Osteoblast (primary cell): ENCODE measurements around the gene GOSR1. TPM values are rescaled to one million over a fixed set of nuclear protein-coding genes. Genes with fewer than 3 reads are reported as not detected.
"Not testable (repeated sequence)": the region's sequence is repeated elsewhere in the genome, so short reads cannot be mapped to it uniquely, and the experiment has no call there.

Experiments used
- DNase-seq: peaks from one replicate; pipeline ENCODE4 v3.0.0; 2011; ENCODE audit warnings: low spot score, mixed read lengths; ENCODE audit not compliant: insufficient read length; ENCODE audit errors: missing footprints
- H2AFZ ChIP-seq: 2 replicates; pipeline ENCODE4 v1.6.0; 2011; ENCODE audit warnings: mild to moderate bottlenecking, low read length
- H3K27ac ChIP-seq: 2 replicates; pipeline ENCODE4 v1.5.1; 2011; ENCODE audit warnings: mild to moderate bottlenecking, low read depth, low read length, moderate library complexity
- H3K27me3 ChIP-seq: 2 replicates; pipeline ENCODE4 v1.6.0; 2012; ENCODE audit warnings: mild to moderate bottlenecking, control low read depth, inconsistent platforms, low read length, moderate library complexity; ENCODE audit not compliant: insufficient read depth
- H3K36me3 ChIP-seq: 2 replicates; pipeline ENCODE4 v1.5.1; 2011; ENCODE audit warnings: mild to moderate bottlenecking, low read length, control low read depth, moderate library complexity; ENCODE audit not compliant: insufficient read depth
- H3K4me1 ChIP-seq: 2 replicates; pipeline ENCODE4 v1.5.1; 2011; ENCODE audit warnings: mild to moderate bottlenecking, low read length, control low read depth, moderate library complexity; ENCODE audit not compliant: insufficient read depth
- H3K4me2 ChIP-seq: 2 replicates; pipeline ENCODE4 v1.6.0; 2011; ENCODE audit warnings: mild to moderate bottlenecking, low read length; ENCODE audit not compliant: insufficient read depth
- H3K4me3 ChIP-seq: fragments of 200-600 bp; sonication (generic); 3 replicates; pipeline ENCODE4 v1.5.1; 2012; ENCODE audit warnings: mild to moderate bottlenecking, low read length, inconsistent platforms; ENCODE audit not compliant: insufficient read depth
- H3K79me2 ChIP-seq: 2 replicates; pipeline ENCODE4 v1.6.0; 2012; ENCODE audit warnings: mild to moderate bottlenecking, low read length, control low read depth, inconsistent platforms; ENCODE audit not compliant: insufficient read depth
- H3K9me3 ChIP-seq: 2 replicates; pipeline ENCODE4 v1.5.1; 2011; ENCODE audit warnings: low read depth, low read length, control low read depth
- H4K20me1 ChIP-seq: 2 replicates; pipeline ENCODE4 v1.6.0; 2012; ENCODE audit warnings: mild to moderate bottlenecking, low read length, control low read depth; ENCODE audit not compliant: insufficient read depth
- total RNA-seq: library from RNA; depleted of rRNA; stranded (reverse); fragments of >200 nt; gene quantifications from 2 replicates; pipeline ENCODE4 v1.2.3, GENCODE V29; 2012
- TF ChIP-seq, protein P1 (sequence below): IDR thresholded peaks from 2 replicates; pipeline ENCODE4 v1.5.1; 2011; ENCODE audit warnings: mild to moderate bottlenecking, low read depth, low read length, moderate library complexity; ENCODE audit errors: extremely low read depth

The GOSR1 gene
- total RNA-seq, 1 donor: 29.3 TPM

DNA sequence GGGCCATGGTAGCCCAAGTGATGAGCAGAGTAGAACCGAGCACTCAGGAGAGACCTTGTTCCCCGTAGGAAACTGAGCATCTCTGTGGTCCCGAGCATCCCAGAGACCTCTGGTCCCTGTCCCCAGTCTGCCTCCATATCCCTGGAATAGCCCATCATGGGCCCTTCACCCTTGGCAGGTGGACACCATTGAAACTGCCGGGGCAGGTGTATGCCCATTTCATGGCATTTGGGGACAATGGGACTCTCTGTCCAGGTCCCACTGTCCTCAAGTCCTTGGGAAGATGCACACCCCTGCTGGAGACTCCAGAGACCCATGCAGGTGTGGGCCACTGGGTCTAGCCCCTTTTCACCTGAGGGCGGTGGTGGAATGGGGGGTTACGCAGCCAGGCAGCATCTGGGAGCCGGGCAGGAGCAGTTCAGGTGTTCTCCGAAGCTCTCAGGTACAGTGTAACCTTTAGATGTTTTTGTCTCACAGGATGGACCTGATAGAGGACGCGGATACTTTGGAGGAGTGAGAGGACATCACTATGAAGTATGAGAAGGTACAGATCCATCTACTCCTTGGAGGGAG, 75.9 kb downstream of the GOSR1 start:
- no peak overlapping the region for H2AFZ ChIP-seq
- no peaks in the 10 kb centered on the region for H3K79me2 ChIP-seq
- no peak overlapping the region for H3K4me3 ChIP-seq
- no peaks in the 10 kb centered on the region for H4K20me1 ChIP-seq
- TF ChIP-seq, protein P1, sequence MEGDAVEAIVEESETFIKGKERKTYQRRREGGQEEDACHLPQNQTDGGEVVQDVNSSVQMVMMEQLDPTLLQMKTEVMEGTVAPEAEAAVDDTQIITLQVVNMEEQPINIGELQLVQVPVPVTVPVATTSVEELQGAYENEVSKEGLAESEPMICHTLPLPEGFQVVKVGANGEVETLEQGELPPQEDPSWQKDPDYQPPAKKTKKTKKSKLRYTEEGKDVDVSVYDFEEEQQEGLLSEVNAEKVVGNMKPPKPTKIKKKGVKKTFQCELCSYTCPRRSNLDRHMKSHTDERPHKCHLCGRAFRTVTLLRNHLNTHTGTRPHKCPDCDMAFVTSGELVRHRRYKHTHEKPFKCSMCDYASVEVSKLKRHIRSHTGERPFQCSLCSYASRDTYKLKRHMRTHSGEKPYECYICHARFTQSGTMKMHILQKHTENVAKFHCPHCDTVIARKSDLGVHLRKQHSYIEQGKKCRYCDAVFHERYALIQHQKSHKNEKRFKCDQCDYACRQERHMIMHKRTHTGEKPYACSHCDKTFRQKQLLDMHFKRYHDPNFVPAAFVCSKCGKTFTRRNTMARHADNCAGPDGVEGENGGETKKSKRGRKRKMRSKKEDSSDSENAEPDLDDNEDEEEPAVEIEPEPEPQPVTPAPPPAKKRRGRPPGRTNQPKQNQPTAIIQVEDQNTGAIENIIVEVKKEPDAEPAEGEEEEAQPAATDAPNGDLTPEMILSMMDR: no peak
- H3K36me3 ChIP-seq: no peaks in the 10 kb centered on the region
- DNase-seq: no peak
- no peaks in the 10 kb centered on the region for H3K9me3 ChIP-seq
- H3K27ac ChIP-seq: no peak overlapping the region
- H3K4me1 ChIP-seq: peaks cover 8% of the 10 kb centered on the region
- H3K4me2 ChIP-seq: no peak overlapping the region
- no peaks in the 10 kb centered on the region for H3K27me3 ChIP-seq

DNA sequence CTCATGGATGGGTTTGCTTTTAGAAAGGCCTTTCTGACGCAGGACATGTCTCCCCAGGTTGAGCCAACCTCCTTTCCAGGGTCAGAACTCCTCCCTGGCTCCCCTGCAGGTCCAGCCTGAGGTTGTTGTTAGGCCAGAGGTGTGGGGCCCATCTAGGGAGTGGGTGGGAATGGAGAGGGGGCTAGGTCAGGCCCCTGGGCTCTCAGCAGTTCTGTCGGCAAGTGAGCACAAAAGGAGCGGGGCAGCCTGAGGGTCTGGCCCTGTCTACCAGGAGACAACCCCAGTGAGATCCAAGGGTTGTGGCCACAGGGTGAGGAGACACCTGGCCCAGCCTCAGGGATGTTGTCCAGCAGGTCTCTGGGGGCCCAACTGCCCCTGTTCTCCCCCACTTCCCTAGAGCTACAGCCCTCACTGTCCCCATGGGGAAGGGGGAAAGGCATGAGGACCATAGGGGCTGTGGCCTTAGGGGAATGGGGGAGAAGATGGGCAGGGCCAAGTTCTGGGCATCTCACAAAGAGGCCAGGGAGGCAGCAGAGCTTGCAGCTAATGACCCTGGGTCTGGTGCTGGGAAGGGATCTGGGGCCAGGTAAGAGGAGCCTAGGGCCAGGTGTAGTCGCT, 76.7 kb downstream of the GOSR1 start:
- not testable (repeated sequence) for H3K79me2 ChIP-seq, H3K36me3 ChIP-seq, H3K9me3 ChIP-seq, H3K4me3 ChIP-seq, H3K27me3 ChIP-seq, H3K4me2 ChIP-seq, DNase-seq, H2AFZ ChIP-seq, H3K27ac ChIP-seq, H4K20me1 ChIP-seq, H3K4me1 ChIP-seq

DNA sequence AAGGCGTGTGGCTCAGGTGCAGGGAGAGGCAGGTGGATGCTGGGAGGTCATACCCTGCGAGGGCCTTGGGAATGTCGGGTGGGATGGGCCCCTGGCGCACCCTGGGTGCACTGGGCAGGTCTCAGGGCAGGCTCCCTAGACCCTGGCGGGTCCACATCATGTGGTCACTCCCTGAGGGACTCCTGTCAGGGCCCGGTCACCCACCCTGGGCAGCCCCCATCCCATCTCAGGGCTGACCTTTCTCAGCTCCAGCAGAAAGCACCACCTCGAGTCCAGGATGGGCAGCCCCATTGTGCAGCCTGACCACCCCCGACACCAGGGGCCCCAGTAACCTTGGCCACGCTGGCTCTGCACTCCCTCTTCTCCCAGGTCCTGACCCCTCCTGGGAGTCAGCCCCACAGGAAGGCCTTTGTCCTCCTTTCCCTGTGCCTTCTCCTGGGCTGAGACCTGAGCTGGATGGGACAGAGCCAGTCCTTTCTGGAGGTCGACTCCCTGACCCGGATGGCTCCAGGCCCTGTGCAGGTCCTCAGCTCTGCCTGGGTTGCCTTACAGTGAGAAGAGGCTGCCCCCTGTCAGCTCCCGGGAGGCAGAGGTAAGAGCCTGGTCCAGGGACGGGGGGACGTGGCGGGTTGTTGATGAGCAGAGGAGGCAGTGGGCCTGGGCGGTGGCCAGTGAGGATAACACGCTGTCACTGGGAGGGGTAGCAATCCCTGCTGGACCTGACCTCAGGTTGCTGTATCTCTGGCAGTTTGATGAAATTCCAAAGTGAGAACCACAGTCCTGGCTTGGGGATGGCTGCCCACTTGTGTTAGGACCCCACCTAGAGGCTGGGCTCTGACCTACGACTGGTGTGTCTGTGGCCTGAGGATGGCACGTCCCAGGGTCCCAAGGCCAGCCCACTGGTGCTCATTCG, 77.9 kb downstream of the GOSR1 start:
- Histone ChIP-seq H3K36me3 (no peaks in the 10 kb centered on the region), H3K4me3 (no peak overlapping the region), H3K27ac (no peak overlapping the region), H3K79me2 (no peaks in the 10 kb centered on the region), H2AFZ (no peak overlapping the region), H3K27me3 (no peaks in the 10 kb centered on the region), H3K9me3 (no peaks in the 10 kb centered on the region), H3K4me1 (peaks cover 8% of the 10 kb centered on the region), H3K4me2 (no peak overlapping the region), H4K20me1 (no peaks in the 10 kb centered on the region)
- TF ChIP-seq, protein P1: peak; percentile 47
- DNase-seq: no peak

DNA sequence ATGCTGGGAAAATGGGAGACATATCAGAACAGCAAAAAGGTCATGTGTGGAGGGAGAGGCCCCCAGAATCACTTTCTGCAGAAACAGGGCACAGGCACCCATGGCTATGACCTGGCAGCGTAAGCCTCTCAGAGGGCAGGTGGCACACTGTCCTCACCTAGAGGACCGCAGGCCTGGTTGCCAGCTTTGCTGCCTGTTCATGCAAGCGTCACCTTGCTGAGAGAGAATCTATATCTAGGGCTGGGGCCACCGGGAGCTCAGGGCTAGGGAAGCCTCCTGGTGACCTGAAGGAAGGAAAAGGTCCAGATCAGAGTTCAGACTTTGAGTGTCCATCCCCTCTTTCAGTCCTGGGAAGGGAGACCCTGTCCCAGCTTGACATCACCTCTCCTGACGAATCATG, 78.7 kb downstream of the GOSR1 start:
- Histone ChIP-seq H2AFZ (no peak overlapping the region), H3K4me3 (no peak overlapping the region), H4K20me1 (no peaks in the 10 kb centered on the region), H3K36me3 (no peaks in the 10 kb centered on the region), H3K27me3 (no peaks in the 10 kb centered on the region), H3K4me2 (no peak overlapping the region), H3K27ac (no peak overlapping the region), H3K4me1 (peaks cover 2% of the 10 kb centered on the region), H3K9me3 (no peaks in the 10 kb centered on the region), H3K79me2 (no peaks in the 10 kb centered on the region)
- no peak for DNase-seq
- TF ChIP-seq, protein P1: no peak
